ENCODE results near the gene ALPL. TPM values are rescaled to one million over a fixed set of nuclear protein-coding genes. Genes with fewer than 3 reads are reported as not detected.
A peak's percentile ranks its signal among the peaks of the same experiment; 100 is the strongest.

Gene ALPL
- total and polyA plus RNA-seq, 9 donors, result 1.2 to 4.7 (median 3.4) TPM

GRCh38 chr1:21537932-21538630 is 28.9 kb downstream of the ALPL start:
- peaks cover 18% of the 10 kb centered on the region for H3K4me1 ChIP-seq (ENCODE audit: control insufficient read depth, insufficient read depth, low read length)
- no peak for DNase-seq
- no peaks in the 10 kb centered on the region for H3K9me3 ChIP-seq (replicated peaks; ENCODE audit: control insufficient read depth, low read depth, low read length)
- peaks cover 25% of the 10 kb centered on the region for H3K27me3 ChIP-seq (ENCODE audit: control insufficient read depth, insufficient read depth, low read length)
- H3K27ac ChIP-seq (ENCODE audit: low read length), result no peak overlapping the region
- H3K4me3 ChIP-seq (ENCODE audit: low read length), result no peak overlapping the region
- H3K36me3 ChIP-seq (ENCODE audit: control insufficient read depth, insufficient read depth, low read length), result no peaks in the 10 kb centered on the region
- WGBS (ENCODE audit: insufficient coverage), result 28% methylated on average over 15 of the region's 27 CpGs

GRCh38 chr1:21539933-21540332 is 30.7 kb downstream of the ALPL start:
- H3K4me3 ChIP-seq (ENCODE audit: low read length), result no peak overlapping the region
- peaks cover 18% of the 10 kb centered on the region for H3K4me1 ChIP-seq (ENCODE audit: control insufficient read depth, insufficient read depth, low read length)
- 93% methylated on average over 4 of the region's 13 CpGs for WGBS (ENCODE audit: insufficient coverage)
- peaks cover 25% of the 10 kb centered on the region for H3K27me3 ChIP-seq (ENCODE audit: control insufficient read depth, insufficient read depth, low read length)
- no peaks in the 10 kb centered on the region for H3K36me3 ChIP-seq (ENCODE audit: control insufficient read depth, insufficient read depth, low read length)
- no peaks in the 10 kb centered on the region for H3K9me3 ChIP-seq (replicated peaks; ENCODE audit: control insufficient read depth, low read depth, low read length)
- H3K27ac ChIP-seq (ENCODE audit: low read length), result no peak overlapping the region
- no peak for DNase-seq

GRCh38 chr1:21541329-21541728 is 32.1 kb downstream of the ALPL start:
- 67% methylated on average over 5 of the region's 6 CpGs for WGBS (ENCODE audit: insufficient coverage)
- peaks cover 19% of the 10 kb centered on the region for H3K27me3 ChIP-seq (ENCODE audit: control insufficient read depth, insufficient read depth, low read length)
- no peak for DNase-seq

GRCh38 chr1:21541835-21542234 is 32.6 kb downstream of the ALPL start:
- H3K4me1 ChIP-seq (ENCODE audit: control insufficient read depth, insufficient read depth, low read length), result peaks cover 18% of the 10 kb centered on the region

More at GRCh38 chr1:21541329-21541728, 32.1 kb downstream of the ALPL start:
- Histone ChIP-seq H3K9me3 (replicated peaks; ENCODE audit: control insufficient read depth, low read depth, low read length) (no peaks in the 10 kb centered on the region), H3K4me3 (ENCODE audit: low read length) (no peak overlapping the region), H3K36me3 (ENCODE audit: control insufficient read depth, insufficient read depth, low read length) (no peaks in the 10 kb centered on the region), H3K4me1 (ENCODE audit: control insufficient read depth, insufficient read depth, low read length) (peaks cover 18% of the 10 kb centered on the region), H3K27ac (ENCODE audit: low read length) (no peak overlapping the region)

GRCh38 chr1:21543598-21543997 is 34.4 kb downstream of the ALPL start:
- H3K27ac ChIP-seq (ENCODE audit: low read length), result no peak overlapping the region
- DNase-seq, result no peak
- peaks cover 8% of the 10 kb centered on the region for H3K27me3 ChIP-seq (ENCODE audit: control insufficient read depth, insufficient read depth, low read length)
- no peaks in the 10 kb centered on the region for H3K9me3 ChIP-seq (replicated peaks; ENCODE audit: control insufficient read depth, low read depth, low read length)
- peaks cover 10% of the 10 kb centered on the region for H3K4me1 ChIP-seq (ENCODE audit: control insufficient read depth, insufficient read depth, low read length)
- no peaks in the 10 kb centered on the region for H3K36me3 ChIP-seq (ENCODE audit: control insufficient read depth, insufficient read depth, low read length)
- H3K4me3 ChIP-seq (ENCODE audit: low read length), result no peak overlapping the region
- 78% methylated on average over 6 of the region's 6 CpGs for WGBS (ENCODE audit: insufficient coverage)

More at GRCh38 chr1:21541835-21542234, 32.6 kb downstream of the ALPL start:
- no peak overlapping the region for H3K27ac ChIP-seq (ENCODE audit: low read length)
- H3K27me3 ChIP-seq (ENCODE audit: control insufficient read depth, insufficient read depth, low read length), result peaks cover 16% of the 10 kb centered on the region
- H3K9me3 ChIP-seq (replicated peaks; ENCODE audit: control insufficient read depth, low read depth, low read length), result no peaks in the 10 kb centered on the region
- no peak overlapping the region for H3K4me3 ChIP-seq (ENCODE audit: low read length)
- DNase-seq, result peak; percentile 84
- WGBS (ENCODE audit: insufficient coverage), result 18% methylated on average over 2 of the region's 3 CpGs
- H3K36me3 ChIP-seq (ENCODE audit: control insufficient read depth, insufficient read depth, low read length), result no peaks in the 10 kb centered on the region

GRCh38 chr1:21544095-21544494 is 34.9 kb downstream of the ALPL start:
- Histone ChIP-seq H3K36me3 (ENCODE audit: control insufficient read depth, insufficient read depth, low read length) (no peaks in the 10 kb centered on the region), H3K4me1 (ENCODE audit: control insufficient read depth, insufficient read depth, low read length) (peaks cover 10% of the 10 kb centered on the region), H3K4me3 (ENCODE audit: low read length) (no peak overlapping the region), H3K9me3 (replicated peaks; ENCODE audit: control insufficient read depth, low read depth, low read length) (no peaks in the 10 kb centered on the region), H3K27me3 (ENCODE audit: control insufficient read depth, insufficient read depth, low read length) (peaks cover 12% of the 10 kb centered on the region), H3K27ac (ENCODE audit: low read length) (no peak overlapping the region)
- 88% methylated on average over 4 of the region's 4 CpGs for WGBS (ENCODE audit: insufficient coverage)
- DNase-seq, result no peak

- no peaks in the 10 kb centered on the region for H3K9me3 ChIP-seq (replicated peaks; ENCODE audit: control insufficient read depth, low read depth, low read length)
- DNase-seq, result no peak
- no peaks in the 10 kb centered on the region for H3K36me3 ChIP-seq (ENCODE audit: control insufficient read depth, insufficient read depth, low read length)
- WGBS (ENCODE audit: insufficient coverage), result 73% methylated on average over 6 of the region's 11 CpGs
- peaks cover 10% of the 10 kb centered on the region for H3K27me3 ChIP-seq (ENCODE audit: control insufficient read depth, insufficient read depth, low read length)
- H3K4me1 ChIP-seq (ENCODE audit: control insufficient read depth, insufficient read depth, low read length), result peaks cover 10% of the 10 kb centered on the region
- H3K4me3 ChIP-seq (ENCODE audit: low read length), result no peak overlapping the region
- no peak overlapping the region for H3K27ac ChIP-seq (ENCODE audit: low read length)
Observed at GRCh38 chr1:21546122-21546825, 37.1 kb downstream of the ALPL start.

GRCh38 chr1:21547876-21548275 is 38.7 kb downstream of the ALPL start:
- no peaks in the 10 kb centered on the region for H3K4me1 ChIP-seq (ENCODE audit: control insufficient read depth, insufficient read depth, low read length)
- DNase-seq, result no peak
- peaks cover 10% of the 10 kb centered on the region for H3K27me3 ChIP-seq (ENCODE audit: control insufficient read depth, insufficient read depth, low read length)
- H3K9me3 ChIP-seq (replicated peaks; ENCODE audit: control insufficient read depth, low read depth, low read length), result no peaks in the 10 kb centered on the region
- WGBS (ENCODE audit: insufficient coverage), result 29% methylated on average over 8 of the region's 11 CpGs
- no peaks in the 10 kb centered on the region for H3K36me3 ChIP-seq (ENCODE audit: control insufficient read depth, insufficient read depth, low read length)
- no peak overlapping the region for H3K27ac ChIP-seq (ENCODE audit: low read length)
- no peak overlapping the region for H3K4me3 ChIP-seq (ENCODE audit: low read length)

- no peak for DNase-seq
- peaks cover 5% of the 10 kb centered on the region for H3K4me1 ChIP-seq (ENCODE audit: control insufficient read depth, insufficient read depth, low read length)
- 100% methylated on average over 1 of the region's 5 CpGs for WGBS (ENCODE audit: insufficient coverage)
- H3K36me3 ChIP-seq (ENCODE audit: control insufficient read depth, insufficient read depth, low read length), result no peaks in the 10 kb centered on the region
- H3K27ac ChIP-seq (ENCODE audit: low read length), result no peak overlapping the region
- peaks cover 7% of the 10 kb centered on the region for H3K27me3 ChIP-seq (ENCODE audit: control insufficient read depth, insufficient read depth, low read length)
- no peaks in the 10 kb centered on the region for H3K9me3 ChIP-seq (replicated peaks; ENCODE audit: control insufficient read depth, low read depth, low read length)
- H3K4me3 ChIP-seq (ENCODE audit: low read length), result no peak overlapping the region
Observed at GRCh38 chr1:21550097-21550496, 40.9 kb downstream of the ALPL start.

GRCh38 chr1:21550866-21551475 is 41.7 kb downstream of the ALPL start:
- no peaks in the 10 kb centered on the region for H3K36me3 ChIP-seq (ENCODE audit: control insufficient read depth, insufficient read depth, low read length)
- peaks cover 5% of the 10 kb centered on the region for H3K4me1 ChIP-seq (ENCODE audit: control insufficient read depth, insufficient read depth, low read length)
- H3K27me3 ChIP-seq (ENCODE audit: control insufficient read depth, insufficient read depth, low read length), result peaks cover 7% of the 10 kb centered on the region
- DNase-seq, result no peak
- WGBS (ENCODE audit: insufficient coverage), result 71% methylated on average over 10 of the region's 12 CpGs
- H3K27ac ChIP-seq (ENCODE audit: low read length), result no peak overlapping the region
- no peak overlapping the region for H3K4me3 ChIP-seq (ENCODE audit: low read length)
- no peaks in the 10 kb centered on the region for H3K9me3 ChIP-seq (replicated peaks; ENCODE audit: control insufficient read depth, low read depth, low read length)
